IPS-20b (cell line): ENCODE results near the gene ENOX1.

Experiments
- H3K27ac ChIP-seq: one replicate; pipeline ENCODE4 v1.5.1; 2013; ENCODE audit warnings: low read length
- H3K27me3 ChIP-seq: 2 replicates; pipeline ENCODE4 v1.6.1; 2013; ENCODE audit warnings: mild to moderate bottlenecking, low read length, inconsistent platforms; ENCODE audit not compliant: insufficient read depth
- H3K36me3 ChIP-seq: 2 replicates; pipeline ENCODE4 v1.6.1; 2013; ENCODE audit warnings: low read depth, mild to moderate bottlenecking, inconsistent platforms, low read length, moderate library complexity; ENCODE audit not compliant: insufficient read depth
- H3K4me1 ChIP-seq: 2 replicates; pipeline ENCODE4 v1.6.1; 2013; ENCODE audit warnings: mild to moderate bottlenecking, control low read depth, inconsistent platforms, low read length, moderate library complexity; ENCODE audit not compliant: insufficient read depth
- H3K4me3 ChIP-seq: 2 replicates; pipeline ENCODE4 v1.5.1; 2013; ENCODE audit warnings: mild to moderate bottlenecking, low read length, inconsistent platforms
- H3K9ac ChIP-seq: 2 replicates; pipeline ENCODE4 v1.6.1; 2013; ENCODE audit warnings: low read depth, mild to moderate bottlenecking, inconsistent platforms, low read length, moderate library complexity
- H3K9me3 ChIP-seq: 2 replicates; pipeline ENCODE4 v1.6.1; 2013; ENCODE audit warnings: mild to moderate bottlenecking, low read depth, low read length, inconsistent platforms; ENCODE audit not compliant: insufficient read depth

Gene ENOX1

GRCh38 chr13:43266936-43267615, 519.7 kb downstream of the ENOX1 start:
- no peak overlapping the region for H3K9ac ChIP-seq
- no peaks in the 10 kb centered on the region for H3K9me3 ChIP-seq
- H3K4me3 ChIP-seq = no peak overlapping the region
- H3K4me1 ChIP-seq = peaks cover 13% of the 10 kb centered on the region; the same call in 1 of the 2 replicates
- H3K27ac ChIP-seq = no peak overlapping the region
- H3K36me3 ChIP-seq = no peaks in the 10 kb centered on the region
- H3K27me3 ChIP-seq = no peaks in the 10 kb centered on the region

- Histone ChIP-seq H3K9ac (no peak overlapping the region), H3K27me3 (no peaks in the 10 kb centered on the region), H3K4me3 (no peak overlapping the region), H3K27ac (no peak overlapping the region), H3K9me3 (no peaks in the 10 kb centered on the region), H3K4me1 (peaks cover 7% of the 10 kb centered on the region; the same call in 1 of the 2 replicates), H3K36me3 (no peaks in the 10 kb centered on the region)
These were observed 521.7 kb downstream of the ENOX1 start for GRCh38 chr13:43265028-43265427.

- Histone ChIP-seq H3K36me3 (no peaks in the 10 kb centered on the region), H3K4me3 (no peak overlapping the region), H3K9me3 (no peaks in the 10 kb centered on the region), H3K27ac (no peak overlapping the region), H3K27me3 (no peaks in the 10 kb centered on the region), H3K9ac (no peak overlapping the region), H3K4me1 (peaks cover 5% of the 10 kb centered on the region; the same call in 1 of the 2 replicates)
These were observed 522.3 kb downstream of the ENOX1 start for GRCh38 chr13:43264458-43264857.

- H3K4me1 ChIP-seq = peaks cover 5% of the 10 kb centered on the region; the same call in 1 of the 2 replicates
- no peak overlapping the region for H3K27ac ChIP-seq
- H3K4me3 ChIP-seq = no peak overlapping the region
- no peak overlapping the region for H3K9ac ChIP-seq
- H3K27me3 ChIP-seq = no peaks in the 10 kb centered on the region
- no peaks in the 10 kb centered on the region for H3K9me3 ChIP-seq
- H3K36me3 ChIP-seq = no peaks in the 10 kb centered on the region
These were observed 523.7 kb downstream of the ENOX1 start for GRCh38 chr13:43263047-43263446.

DNA sequence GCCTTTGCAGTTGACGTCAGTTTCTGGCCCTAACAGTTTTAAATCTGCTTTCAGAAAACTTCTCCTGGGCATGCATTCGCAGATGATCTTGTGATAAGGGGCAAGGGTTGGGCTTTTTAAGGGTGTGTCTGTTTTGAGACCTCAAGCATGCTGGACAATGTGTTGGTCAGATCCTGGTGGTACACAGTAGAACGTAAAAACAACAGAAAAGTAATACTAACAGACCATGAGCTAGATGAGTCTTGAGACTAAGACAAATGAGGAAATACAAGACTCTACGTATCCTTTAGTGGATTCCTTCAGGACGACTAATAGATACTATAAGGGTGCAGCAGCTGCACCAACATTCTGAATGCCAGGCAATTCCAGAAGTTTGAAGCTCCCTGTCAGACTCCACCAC, 525.8 kb downstream of the ENOX1 start:
- Histone ChIP-seq H3K27ac (no peak overlapping the region), H3K4me1 (no peaks in the 10 kb centered on the region), H3K4me3 (no peak overlapping the region), H3K27me3 (no peaks in the 10 kb centered on the region), H3K36me3 (no peaks in the 10 kb centered on the region), H3K9me3 (no peaks in the 10 kb centered on the region), H3K9ac (no peak overlapping the region)

DNA sequence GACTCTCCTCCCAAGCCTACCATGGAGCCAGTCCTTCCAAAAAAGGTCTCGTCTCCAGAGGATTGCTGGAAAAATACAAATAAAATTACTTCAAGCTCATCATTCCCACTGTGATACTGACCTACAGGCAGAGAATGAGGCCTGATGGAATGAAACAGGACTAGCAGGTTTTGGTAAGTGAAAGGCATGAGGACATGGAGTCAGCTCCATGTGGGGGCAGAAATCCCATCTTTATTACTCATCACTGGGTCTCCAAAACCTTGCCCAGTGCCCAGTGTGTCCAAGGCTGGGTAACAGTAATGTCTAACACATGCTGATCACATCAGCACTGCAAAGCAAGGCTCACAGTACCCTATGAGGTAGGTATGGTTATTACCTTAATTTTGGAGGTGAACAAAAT, 528.0 kb downstream of the ENOX1 start:
- Histone ChIP-seq H3K9ac (no peak overlapping the region), H3K9me3 (no peaks in the 10 kb centered on the region), H3K4me1 (no peaks in the 10 kb centered on the region), H3K4me3 (no peak overlapping the region), H3K27me3 (no peaks in the 10 kb centered on the region), H3K36me3 (no peaks in the 10 kb centered on the region), H3K27ac (no peak overlapping the region)

- Histone ChIP-seq H3K9me3 (no peaks in the 10 kb centered on the region), H3K9ac (no peak overlapping the region), H3K27ac (no peak overlapping the region), H3K4me3 (no peak overlapping the region), H3K4me1 (no peaks in the 10 kb centered on the region), H3K27me3 (no peaks in the 10 kb centered on the region), H3K36me3 (no peaks in the 10 kb centered on the region)
These were observed 529.0 kb downstream of the ENOX1 start for GRCh38 chr13:43257765-43258164.

- H3K27ac ChIP-seq = no peak overlapping the region
- no peaks in the 10 kb centered on the region for H3K9me3 ChIP-seq
- H3K36me3 ChIP-seq = no peaks in the 10 kb centered on the region
- no peak overlapping the region for H3K9ac ChIP-seq
- H3K4me1 ChIP-seq = no peaks in the 10 kb centered on the region
- no peak overlapping the region for H3K4me3 ChIP-seq
- H3K27me3 ChIP-seq = no peaks in the 10 kb centered on the region
These were observed 534.8 kb downstream of the ENOX1 start for GRCh38 chr13:43251961-43252360.

DNA sequence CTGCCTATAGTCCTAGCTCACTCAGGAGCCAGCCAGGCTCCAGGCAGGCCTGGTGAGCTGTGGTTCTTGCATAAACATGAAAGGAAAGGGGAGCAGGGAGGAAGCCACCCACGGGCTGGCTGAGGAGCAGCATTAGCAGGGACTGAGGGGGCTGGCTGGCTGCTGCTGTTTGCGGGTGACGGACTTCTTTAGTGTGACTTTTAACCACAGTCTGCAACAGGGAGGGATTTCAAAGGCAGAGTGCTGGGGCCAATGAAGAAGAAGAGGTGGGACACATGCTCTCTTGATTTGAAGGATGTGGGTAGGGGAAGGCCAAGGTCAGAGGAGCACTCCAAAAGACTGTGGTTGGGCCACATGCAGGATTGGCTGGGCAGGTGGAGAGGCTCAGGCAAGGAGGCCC, 540.4 kb downstream of the ENOX1 start:
- Histone ChIP-seq H3K27me3 (no peaks in the 10 kb centered on the region), H3K27ac (no peak overlapping the region), H3K9me3 (no peaks in the 10 kb centered on the region), H3K4me1 (no peaks in the 10 kb centered on the region), H3K9ac (no peak overlapping the region), H3K4me3 (no peak overlapping the region), H3K36me3 (no peaks in the 10 kb centered on the region)

- Histone ChIP-seq H3K27ac (no peak overlapping the region), H3K4me1 (no peaks in the 10 kb centered on the region), H3K4me3 (no peak overlapping the region), H3K36me3 (no peaks in the 10 kb centered on the region), H3K27me3 (no peaks in the 10 kb centered on the region), H3K9me3 (no peaks in the 10 kb centered on the region), H3K9ac (no peak overlapping the region)
These were observed 541.3 kb downstream of the ENOX1 start for GRCh38 chr13:43245374-43245964.

DNA sequence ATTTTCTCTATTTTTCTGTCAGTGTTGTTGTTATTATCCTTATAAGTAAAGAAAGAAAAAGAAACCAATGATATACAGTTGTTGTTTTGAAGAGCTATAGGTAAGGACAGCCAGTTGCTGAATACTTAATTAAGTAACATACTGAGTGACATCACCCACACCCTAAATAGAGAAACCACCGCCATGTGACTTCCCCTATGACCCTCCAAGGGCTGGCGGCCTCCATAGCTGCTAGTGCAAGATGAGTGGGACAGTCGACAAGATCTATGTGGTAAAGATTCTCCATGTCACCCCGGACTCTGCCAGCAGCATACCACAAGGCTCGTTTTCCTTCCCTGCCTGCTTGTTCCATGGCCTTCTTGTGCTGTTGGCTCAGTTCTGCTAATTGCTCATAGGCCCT, 542.3 kb downstream of the ENOX1 start:
- H3K9ac ChIP-seq = no peak overlapping the region
- no peak overlapping the region for H3K27ac ChIP-seq

DNA sequence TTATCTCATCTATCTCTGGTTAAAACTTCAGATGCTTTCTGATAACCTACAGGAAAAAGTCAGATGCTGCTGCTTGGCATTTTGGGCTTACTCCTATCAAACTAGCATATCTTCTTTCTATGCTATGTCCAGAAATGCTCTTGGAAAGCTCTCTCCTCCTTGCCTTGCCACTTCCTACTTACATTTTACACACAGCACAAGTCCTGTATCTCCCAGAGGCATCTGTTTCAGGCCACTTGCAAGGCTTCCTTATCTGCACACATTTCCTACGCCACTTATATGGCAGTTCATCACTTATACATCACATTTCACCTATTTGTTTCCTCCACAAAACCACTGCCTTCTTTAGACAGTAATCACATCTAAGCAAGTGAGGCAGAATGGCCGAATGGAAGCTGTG, 543.1 kb downstream of the ENOX1 start:
- H3K4me1 ChIP-seq = no peaks in the 10 kb centered on the region
- H3K36me3 ChIP-seq = no peaks in the 10 kb centered on the region
- no peaks in the 10 kb centered on the region for H3K9me3 ChIP-seq
- H3K9ac ChIP-seq = no peak overlapping the region
- no peak overlapping the region for H3K27ac ChIP-seq
- H3K4me3 ChIP-seq = no peak overlapping the region
- no peaks in the 10 kb centered on the region for H3K27me3 ChIP-seq

More for the DNA sequence above, 542.3 kb downstream of the ENOX1 start:
- no peaks in the 10 kb centered on the region for H3K27me3 ChIP-seq
- no peaks in the 10 kb centered on the region for H3K36me3 ChIP-seq
- H3K9me3 ChIP-seq = no peaks in the 10 kb centered on the region
- no peaks in the 10 kb centered on the region for H3K4me1 ChIP-seq
- no peak overlapping the region for H3K4me3 ChIP-seq
